H1 (cell line): ENCODE data around the gene ANKS1B. TPM values are rescaled to one million over a fixed set of nuclear protein-coding genes. Genes with fewer than 3 reads are reported as not detected.

ENCODE experiments used
- POLR2AphosphoS5 ChIP-seq: IDR thresholded peaks from 2 replicates; pipeline ENCODE4 v1.6.1; 2011; ENCODE audit warnings: low read depth, low read length
- POU5F1 ChIP-seq: IDR thresholded peaks from 2 replicates; pipeline ENCODE4 v1.6.1; 2011; ENCODE audit warnings: low read depth, mild to moderate bottlenecking, low read length, moderate library complexity
- polyA plus RNA-seq, 7 experiments: library from polyadenylated mRNA; depleted of rRNA in 3 of 7; stranded (reverse) in 5 of 7; unstranded in 2 of 7; fragments of >200 nt in 5 of 7; fragments of 200-250 nt in 2 of 7; gene quantifications; 1 replicate in 5 of 7; 2 replicates in 1 of 7; 4 replicates in 1 of 7; pipeline versions ENCODE4 v1.2.1 to v1.2.3, GENCODE V29; 2011 to 2013; ENCODE audit warnings: missing spikeins in 2 of 7, mixed read lengths in 2 of 7
- total RNA-seq: library from RNA; stranded (reverse); fragmentation: NEBNext Ultra II Directional; extraction: Animal tissue kit (Norgen Biotek cat#: 25700); gene quantifications from 2 replicates; pipeline ENCODE4 v1.2.1, GENCODE V29; 2021

ANKS1B gene
- total and polyA plus RNA-seq, 2 of the 8 experiments (the other 6 are each of a cell fraction or from before 2014, with no cell fraction given): 2.7 to 6.1 TPM

DNA sequence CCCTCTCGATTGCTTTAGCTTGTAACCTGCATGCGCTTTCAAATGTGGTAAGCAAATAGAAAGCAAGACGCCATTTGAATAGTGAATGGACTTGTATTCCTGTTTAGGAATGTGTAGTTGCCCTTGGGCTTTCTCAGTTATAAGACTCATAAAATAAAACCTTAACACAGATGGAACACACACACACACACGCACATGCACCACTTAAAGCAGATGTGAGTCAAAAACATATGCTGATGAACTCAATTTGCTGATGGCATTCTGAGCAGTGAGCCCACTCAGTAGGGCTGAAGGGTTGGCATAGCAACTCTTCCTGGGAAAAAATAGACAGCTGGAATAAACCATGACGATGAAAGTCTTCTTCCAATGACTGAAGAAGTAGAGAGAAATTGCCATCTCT is 979.1 kb downstream of the ANKS1B start (continued):
- TF ChIP-seq POLR2AphosphoS5 (no peak), POU5F1 (no peak)
- TF ChIP-seq, all 59 proteins: peak for 0
